VCaP (cell line): ENCODE data around the gene APBA2.

Source experiments
- H3K27ac ChIP-seq: fragments of 450-650 bp; 2 replicates; pipeline ENCODE4 v1.5.1; 2017
- CTCF ChIP-seq: fragments of 450-650 bp; conservative IDR thresholded peaks from 2 replicates; pipeline ENCODE4 v1.5.1; 2017; ENCODE audit warnings: mild to moderate bottlenecking, moderate library complexity

APBA2 gene

DNA sequence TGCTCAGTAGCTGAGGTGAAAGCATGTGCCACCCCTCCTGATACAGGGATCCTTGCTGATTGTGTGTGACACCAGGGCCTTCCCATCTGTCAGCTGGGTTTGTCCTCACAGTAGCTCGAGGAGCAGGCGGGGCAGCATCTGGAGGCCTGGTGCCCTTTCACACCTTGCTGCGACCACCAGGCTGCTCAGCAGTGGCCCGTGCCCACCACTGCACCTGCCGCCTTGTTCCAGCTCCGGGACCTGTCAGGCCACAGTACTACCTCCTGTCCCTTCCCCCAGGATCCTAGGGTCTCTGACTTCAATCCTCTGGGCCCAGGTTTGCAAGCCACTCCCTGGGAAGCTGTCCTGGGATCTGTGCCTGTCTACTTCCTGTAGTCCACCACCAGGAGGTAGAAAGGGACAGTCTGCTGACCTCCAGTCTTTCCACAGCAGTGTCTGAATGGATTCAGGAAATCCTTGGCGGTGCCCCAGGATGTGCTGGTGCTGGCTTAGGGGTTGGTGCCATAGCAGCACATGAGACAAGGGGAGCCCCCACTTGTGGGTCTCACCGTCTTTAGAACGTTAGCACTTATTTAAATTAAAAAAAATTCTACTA, 27.5 kb downstream of the APBA2 start:
- TF ChIP-seq CTCF = peak; percentile 44; the same call in 1 of the 2 replicates
- H3K27ac ChIP-seq = no peak overlapping the region

GRCh38 chr15:28914046-28914445, 28.3 kb downstream of the APBA2 start:
- no peak overlapping the region for H3K27ac ChIP-seq
- no peak for TF ChIP-seq CTCF

DNA sequence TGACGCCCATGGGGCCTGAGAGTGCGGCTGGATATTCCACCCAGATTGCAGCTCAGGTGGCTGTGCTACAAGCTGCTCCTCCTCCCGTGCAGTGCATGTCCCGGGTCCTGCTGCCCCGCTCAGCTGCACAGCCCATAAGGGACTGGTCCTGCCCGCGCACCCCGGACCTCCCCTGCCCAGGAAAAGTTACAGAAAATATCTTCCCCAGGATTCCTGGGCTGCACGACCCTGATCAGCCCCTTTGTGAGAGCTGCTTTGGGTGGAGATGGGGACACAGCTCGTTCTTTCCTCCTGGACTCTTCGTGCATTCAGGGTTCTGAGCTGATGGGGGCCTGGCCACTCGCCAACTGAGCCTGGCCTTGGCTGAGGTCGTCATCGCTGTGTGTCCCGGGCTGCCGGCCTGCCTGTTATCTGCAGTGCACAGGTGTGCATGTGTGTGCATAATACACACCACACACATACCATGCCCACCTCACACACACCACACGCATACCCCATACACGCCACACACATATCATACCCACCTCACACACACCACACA, 28.8 kb downstream of the APBA2 start:
- TF ChIP-seq CTCF = no peak
- no peak overlapping the region for H3K27ac ChIP-seq

DNA sequence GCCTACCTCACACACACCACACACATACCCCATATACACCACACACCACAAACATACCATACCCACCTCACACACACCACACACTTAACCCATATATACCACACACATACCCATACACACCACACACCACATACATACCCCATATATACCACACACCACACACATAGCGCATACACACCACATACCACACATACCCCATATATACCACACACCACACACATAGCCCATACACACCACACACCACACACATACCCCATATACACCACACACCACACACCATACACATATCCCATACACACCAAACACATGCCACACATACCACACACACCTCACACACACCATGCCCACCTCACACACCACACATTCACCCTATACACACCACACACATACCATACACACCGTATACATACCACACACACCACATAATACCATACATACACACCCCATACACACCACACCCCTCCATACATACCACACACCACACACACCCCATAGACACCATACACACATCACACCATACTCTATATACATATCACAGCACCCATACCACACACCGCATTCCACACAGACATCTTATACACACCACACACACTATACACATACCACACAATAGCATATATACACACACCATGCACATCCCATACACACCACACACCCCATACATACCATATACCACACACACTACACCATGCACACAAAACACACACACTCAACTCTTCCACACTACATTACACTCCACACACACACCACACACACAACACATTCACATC, 29.5 kb downstream of the APBA2 start:
- no peak overlapping the region for H3K27ac ChIP-seq
- TF ChIP-seq CTCF = no peak

DNA sequence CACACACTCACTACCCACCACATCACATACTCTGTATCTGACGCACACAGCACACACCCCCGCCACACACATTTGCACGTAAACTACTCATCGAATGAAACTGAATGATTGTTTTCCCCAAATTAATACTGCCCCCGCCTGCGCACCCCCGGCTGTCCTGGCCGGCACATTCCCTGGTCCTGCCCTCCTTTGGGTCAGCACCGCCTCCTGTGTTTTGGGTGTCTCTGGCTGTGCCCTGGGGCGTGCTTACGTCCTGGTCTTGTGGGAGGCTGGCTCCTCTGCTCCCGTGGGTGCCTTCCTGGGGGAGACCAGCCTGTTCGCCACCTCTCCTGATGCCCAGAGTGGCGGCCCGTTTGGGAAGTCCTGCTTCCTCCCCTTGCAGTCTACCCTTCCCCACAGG, 30.2 kb downstream of the APBA2 start:
- no peak for TF ChIP-seq CTCF
- H3K27ac ChIP-seq = no peak overlapping the region

DNA sequence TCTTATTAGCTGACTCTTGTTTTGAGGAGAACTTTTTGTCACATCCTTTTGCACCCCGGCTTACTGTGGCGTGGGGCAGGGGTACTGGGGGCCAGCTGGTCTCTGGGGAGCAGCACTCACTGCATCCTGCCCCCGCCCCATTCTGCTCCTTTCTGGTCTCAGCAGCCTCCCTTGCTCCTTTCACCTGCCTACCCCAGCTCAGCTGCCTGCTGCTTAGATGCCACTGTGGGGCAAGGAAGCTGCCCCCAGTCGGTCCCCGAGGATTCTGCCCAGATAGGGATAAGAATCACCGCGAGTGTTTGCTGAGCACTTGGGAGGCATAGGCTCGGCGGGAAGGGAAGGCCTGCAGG, 32.0 kb downstream of the APBA2 start:
- no peak for TF ChIP-seq CTCF

DNA sequence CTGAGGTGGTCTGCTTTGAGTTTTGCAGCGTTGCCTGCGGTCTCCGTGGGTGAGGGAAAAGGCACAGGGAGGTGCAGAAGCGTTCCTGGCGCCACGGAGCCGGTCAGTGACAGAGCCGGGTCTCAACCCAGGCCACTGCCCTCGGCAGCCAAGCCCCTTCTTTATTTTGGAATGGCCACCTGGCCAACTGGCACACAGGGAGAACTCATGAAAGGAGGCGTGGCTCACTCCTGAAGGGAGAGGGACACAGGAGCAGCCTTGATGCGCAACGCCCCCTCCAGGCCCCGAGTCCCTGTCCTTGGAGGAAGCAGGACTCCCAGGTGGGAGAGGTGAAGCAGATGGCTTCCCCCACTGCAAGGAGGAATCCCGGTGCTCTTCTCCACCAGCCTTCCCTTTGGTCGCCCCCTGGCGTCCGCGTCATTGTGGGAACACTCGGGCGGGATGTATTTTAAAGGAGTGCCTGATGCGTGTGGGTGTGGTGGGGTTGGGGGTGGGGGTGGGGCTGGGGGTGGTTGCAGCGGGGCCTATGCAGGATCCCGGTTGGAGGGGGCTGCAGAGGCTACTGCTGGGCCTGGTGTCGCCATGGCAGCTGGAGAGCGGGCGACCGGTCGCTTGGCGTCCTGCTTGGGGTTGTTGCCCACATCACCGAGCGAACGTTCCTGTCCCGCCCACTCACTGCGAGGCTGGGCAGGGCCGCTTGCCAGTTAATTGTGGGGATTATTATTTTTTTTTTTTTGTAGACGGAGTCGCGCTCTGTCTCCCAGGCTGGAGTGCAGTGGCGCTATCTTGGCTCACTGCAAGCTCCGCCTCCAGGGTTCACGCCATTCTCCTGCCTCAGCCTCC, 32.6 kb downstream of the APBA2 start:
- no peak for TF ChIP-seq CTCF
- H3K27ac ChIP-seq = no peak overlapping the region

More for the DNA sequence above, 32.0 kb downstream of the APBA2 start:
- H3K27ac ChIP-seq = no peak overlapping the region
